Forelimb muscle (tissue), 1 donor: ENCODE results near the gene TRAPPC2B. TPM values are rescaled to one million over a fixed set of nuclear protein-coding genes. Genes with fewer than 3 reads are reported as not detected.
A peak's percentile ranks its signal among the peaks of the same experiment; 100 is the strongest.

Source experiments
- DNase-seq: peaks from one replicate; pipeline ENCODE4 v3.0.0-alpha.2; 2013; ENCODE audit warnings: low read depth
- polyA plus RNA-seq: library from polyadenylated mRNA; unstranded; fragments of 120-200 nt; gene quantifications from one replicate; pipeline ENCODE4 v1.2.1, GENCODE V29; 2013; ENCODE audit not compliant: insufficient read length

Gene TRAPPC2B
- 15.2 TPM for polyA plus RNA-seq

- peak; percentile 98 for DNase-seq
Measured at GRCh38 chr19:57362997-57363687, at the start of gene TRAPPC2B, which contains the start of gene ZNF547. TSS of gene TRAPPC2B (plus strand) at chr19:57363551. CDS start at chr19:57364834, 1,283 bp downstream. TSS of gene ZNF547 (plus strand) at chr19:57363551. CDS start at chr19:57368556, 5,005 bp downstream.

GRCh38 chr19:57314146-57314545 lies 49.2 kb upstream of the TRAPPC2B start:
- DNase-seq: no peak

- no peak for DNase-seq
Measured at GRCh38 chr19:57317503-57317902, 45.8 kb upstream of the TRAPPC2B start.

- DNase-seq: no peak
Measured at GRCh38 chr19:57319869-57320179, 43.5 kb upstream of the TRAPPC2B start.

GRCh38 chr19:57320180-57321084 lies 42.9 kb upstream of the TRAPPC2B start, which contains the start of gene ZNF543:
TSS of gene ZNF543 (plus strand) at chr19:57320472. CDS start at chr19:57320854, 382 bp downstream.
- DNase-seq: peak; percentile 83

- no peak for DNase-seq
Measured at GRCh38 chr19:57321116-57321515, 42.2 kb upstream of the TRAPPC2B start.

GRCh38 chr19:57321751-57322150 lies 41.6 kb upstream of the TRAPPC2B start:
- no peak for DNase-seq

GRCh38 chr19:57324992-57325391 lies 38.4 kb upstream of the TRAPPC2B start:
- DNase-seq: no peak

GRCh38 chr19:57327993-57328392 lies 35.4 kb upstream of the TRAPPC2B start:
- no peak for DNase-seq

- no peak for DNase-seq
Measured at GRCh38 chr19:57334191-57334590, 29.2 kb upstream of the TRAPPC2B start.

GRCh38 chr19:57338877-57339276 lies 24.5 kb upstream of the TRAPPC2B start:
- no peak for DNase-seq

- DNase-seq: no peak
Measured at GRCh38 chr19:57342582-57342981, 20.8 kb upstream of the TRAPPC2B start.

- no peak for DNase-seq
Measured at GRCh38 chr19:57348136-57348535, 15.2 kb upstream of the TRAPPC2B start.

- peak; percentile 93 for DNase-seq
Measured at GRCh38 chr19:57350877-57351805, 12.2 kb upstream of the TRAPPC2B start, which contains the start of gene ZNF304. TSS of gene ZNF304 (plus strand) at chr19:57351271. CDS start at chr19:57351665, 394 bp downstream.

- DNase-seq: no peak
Measured at GRCh38 chr19:57351867-57352266, 11.5 kb upstream of the TRAPPC2B start.

- DNase-seq: no peak
Measured at GRCh38 chr19:57355916-57356315, 7.4 kb upstream of the TRAPPC2B start.

- DNase-seq: no peak
Measured at GRCh38 chr19:57357406-57357805, 5.9 kb upstream of the TRAPPC2B start.

GRCh38 chr19:57359300-57359699 lies 4.1 kb upstream of the TRAPPC2B start:
- DNase-seq: no peak

- no peak for DNase-seq
Measured at GRCh38 chr19:57362419-57362818, 932 bp upstream of the TRAPPC2B start.

GRCh38 chr19:57363688-57364181 lies 384 bp downstream of the TRAPPC2B start:
- no peak for DNase-seq

GRCh38 chr19:57366776-57367175 lies 3.4 kb downstream of the TRAPPC2B start:
- DNase-seq: no peak
